ENCODE measurements around the gene EFL1.

The EFL1 gene

DNA sequence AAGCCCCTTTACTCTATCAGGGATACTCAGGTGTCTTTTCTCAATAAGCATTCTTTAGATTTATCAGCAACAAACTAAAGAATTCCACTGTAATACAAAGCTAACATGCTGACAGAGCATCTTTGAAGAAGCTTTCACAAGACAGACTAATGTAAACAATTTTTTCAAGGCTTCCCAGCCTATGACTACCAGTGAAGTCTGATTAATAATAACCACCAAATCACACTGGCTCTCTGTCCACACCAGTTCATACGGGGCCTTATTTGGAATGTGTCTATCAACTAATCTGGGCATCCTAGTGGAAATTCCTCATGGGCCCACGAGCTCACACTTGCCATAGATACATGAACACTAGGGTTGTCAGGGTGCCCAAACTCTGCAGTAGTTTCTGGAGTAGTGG is 84.5 kb downstream of the EFL1 start:
- TF ChIP-seq, protein P1, sequence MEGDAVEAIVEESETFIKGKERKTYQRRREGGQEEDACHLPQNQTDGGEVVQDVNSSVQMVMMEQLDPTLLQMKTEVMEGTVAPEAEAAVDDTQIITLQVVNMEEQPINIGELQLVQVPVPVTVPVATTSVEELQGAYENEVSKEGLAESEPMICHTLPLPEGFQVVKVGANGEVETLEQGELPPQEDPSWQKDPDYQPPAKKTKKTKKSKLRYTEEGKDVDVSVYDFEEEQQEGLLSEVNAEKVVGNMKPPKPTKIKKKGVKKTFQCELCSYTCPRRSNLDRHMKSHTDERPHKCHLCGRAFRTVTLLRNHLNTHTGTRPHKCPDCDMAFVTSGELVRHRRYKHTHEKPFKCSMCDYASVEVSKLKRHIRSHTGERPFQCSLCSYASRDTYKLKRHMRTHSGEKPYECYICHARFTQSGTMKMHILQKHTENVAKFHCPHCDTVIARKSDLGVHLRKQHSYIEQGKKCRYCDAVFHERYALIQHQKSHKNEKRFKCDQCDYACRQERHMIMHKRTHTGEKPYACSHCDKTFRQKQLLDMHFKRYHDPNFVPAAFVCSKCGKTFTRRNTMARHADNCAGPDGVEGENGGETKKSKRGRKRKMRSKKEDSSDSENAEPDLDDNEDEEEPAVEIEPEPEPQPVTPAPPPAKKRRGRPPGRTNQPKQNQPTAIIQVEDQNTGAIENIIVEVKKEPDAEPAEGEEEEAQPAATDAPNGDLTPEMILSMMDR (IDR thresholded peaks at IDR 0.05; ENCODE audit: low read depth, low read length, missing control alignments), result no peak
- no peak overlapping the region for H3K4me3 ChIP-seq (replicated peaks; ENCODE audit: low read depth, low read length)
- DNase-seq (ENCODE audit: extremely low read depth, low read depth), result no peak

DNA sequence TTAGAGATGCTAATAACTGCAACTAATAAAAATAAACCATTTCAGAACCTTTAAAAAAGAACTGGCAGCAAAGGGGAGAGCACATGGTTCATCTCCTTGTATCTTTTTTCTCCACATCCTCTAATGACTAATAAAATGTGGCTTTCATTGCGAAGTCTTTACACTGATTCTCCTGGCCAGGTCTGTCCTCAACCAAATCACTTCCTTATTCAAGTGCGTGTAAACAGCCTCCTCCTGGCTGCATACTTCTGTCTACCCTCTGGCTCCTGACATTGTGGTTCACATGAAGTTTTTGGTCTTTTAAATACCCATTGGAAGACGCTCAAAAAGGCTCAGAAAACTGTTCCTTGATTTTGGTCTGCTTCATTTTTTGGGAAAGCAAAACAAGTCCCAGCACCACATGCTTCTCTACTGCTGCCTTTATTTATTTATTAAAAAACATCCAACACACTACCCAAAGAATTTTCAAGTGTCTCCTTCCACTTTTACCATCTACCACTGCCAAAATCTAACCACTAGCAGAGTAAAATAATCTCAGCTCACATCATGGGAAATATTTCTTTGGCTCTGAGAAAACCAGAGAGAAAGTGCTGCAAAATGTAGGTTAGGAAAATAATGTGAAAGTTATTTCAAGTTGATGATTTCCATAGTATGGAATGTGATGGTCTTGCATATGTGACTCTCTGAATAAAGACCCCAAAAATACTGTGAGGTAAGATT is 85.1 kb downstream of the EFL1 start:
- peak; percentile 41 for DNase-seq (ENCODE audit: extremely low read depth, low read depth)
- no peak overlapping the region for H3K4me3 ChIP-seq (replicated peaks; ENCODE audit: low read depth, low read length)
- TF ChIP-seq, protein P1 (IDR thresholded peaks at IDR 0.05; ENCODE audit: low read depth, low read length, missing control alignments), result no peak

DNA sequence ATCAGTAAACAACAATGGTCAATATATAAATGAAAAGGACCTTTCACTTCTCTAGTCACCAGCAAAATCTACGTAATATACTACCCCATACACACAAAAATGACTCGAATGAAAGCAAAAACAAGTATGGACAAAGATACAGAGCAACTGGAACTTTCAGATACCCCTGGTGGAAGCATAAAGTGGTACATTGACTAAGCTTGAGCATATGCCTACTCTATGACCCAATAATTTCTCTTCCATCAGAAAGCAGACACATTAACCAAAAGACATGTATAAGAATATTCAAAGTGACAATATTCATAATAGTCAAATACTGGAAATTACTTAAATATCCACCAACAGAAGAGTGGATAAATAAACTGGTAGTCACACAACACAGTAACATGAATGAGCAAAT is 86.0 kb downstream of the EFL1 start:
- no peak overlapping the region for H3K4me3 ChIP-seq (replicated peaks; ENCODE audit: low read depth, low read length)
- TF ChIP-seq, protein P1 (IDR thresholded peaks at IDR 0.05; ENCODE audit: low read depth, low read length, missing control alignments), result no peak
- no peak for DNase-seq (ENCODE audit: extremely low read depth, low read depth)

DNA sequence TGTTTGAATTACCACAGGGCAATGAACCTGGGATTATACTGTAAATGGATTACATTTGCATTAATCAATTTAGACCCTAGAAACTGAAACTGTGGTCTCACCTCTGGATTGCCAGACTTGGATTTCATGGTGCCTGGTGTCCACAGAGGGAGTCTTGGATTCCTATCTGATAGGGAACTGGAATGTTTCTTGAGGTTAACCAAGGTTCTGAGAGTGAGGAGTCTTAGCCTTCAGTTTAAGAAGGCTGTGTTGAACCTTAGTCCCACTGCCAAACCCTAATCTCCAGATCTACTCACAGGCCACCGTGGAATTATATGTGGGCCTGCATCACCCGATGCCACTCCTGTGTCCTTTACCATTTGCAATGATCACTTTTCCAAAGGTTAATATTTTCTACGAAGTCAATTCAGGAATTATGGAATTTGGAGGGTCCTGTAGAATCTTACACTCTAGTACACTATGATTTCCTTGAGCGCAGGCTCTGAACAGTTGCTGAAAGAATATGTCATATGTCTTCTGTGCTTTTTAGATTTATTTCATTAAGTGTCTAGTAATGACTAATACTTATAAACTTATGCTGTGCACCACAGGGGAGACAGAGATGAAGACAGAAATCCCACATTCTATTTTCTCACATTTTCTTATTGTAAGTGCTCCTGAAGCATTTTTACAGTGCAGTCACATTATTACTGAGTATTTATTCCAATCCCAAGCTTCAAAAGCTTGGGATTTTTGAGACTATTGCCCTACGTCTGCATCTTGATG is 87.9 kb downstream of the EFL1 start:
- no peak for DNase-seq (ENCODE audit: extremely low read depth, low read depth)
- no peak overlapping the region for H3K4me3 ChIP-seq (replicated peaks; ENCODE audit: low read depth, low read length)
- TF ChIP-seq, protein P1 (IDR thresholded peaks at IDR 0.05; ENCODE audit: low read depth, low read length, missing control alignments), result no peak

DNA sequence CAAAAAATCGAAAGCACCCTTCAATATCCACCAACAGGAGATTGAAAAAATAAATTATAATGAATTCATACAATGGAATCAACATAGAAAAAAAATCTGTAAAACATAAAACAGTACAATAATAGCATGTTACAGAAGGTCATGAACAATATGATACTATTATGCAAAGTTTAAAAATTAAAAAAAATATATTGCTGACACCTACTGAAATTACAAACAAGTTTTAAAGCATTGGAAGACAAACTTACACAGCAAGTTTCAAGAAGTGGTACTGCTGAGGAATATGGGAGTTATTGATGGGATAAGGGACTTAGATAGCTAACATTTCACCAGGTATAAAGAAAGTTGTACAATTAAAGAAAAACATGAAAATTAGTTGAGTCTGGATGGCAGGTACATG is 89.4 kb downstream of the EFL1 start:
- TF ChIP-seq, protein P1 (IDR thresholded peaks at IDR 0.05; ENCODE audit: low read depth, low read length, missing control alignments), result no peak
- no peak overlapping the region for H3K4me3 ChIP-seq (replicated peaks; ENCODE audit: low read depth, low read length)
- no peak for DNase-seq (ENCODE audit: extremely low read depth, low read depth)

DNA sequence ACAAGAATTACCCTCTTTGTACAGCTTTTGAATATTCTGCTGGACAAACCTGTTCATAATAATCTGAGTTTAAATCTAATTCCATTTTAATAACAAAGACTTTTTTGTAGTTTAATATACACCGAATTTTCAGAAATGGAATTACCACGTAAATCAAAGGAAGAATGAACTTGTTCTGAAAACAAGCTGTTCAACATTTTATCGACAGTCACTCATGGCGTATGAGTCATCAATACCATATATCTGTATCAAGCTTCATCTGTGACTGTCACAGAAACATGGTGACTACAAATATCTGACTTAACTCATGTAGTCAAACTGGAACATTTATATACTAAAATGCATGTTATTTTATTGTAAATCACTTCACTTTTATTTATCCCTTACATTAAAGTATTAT is 90.0 kb downstream of the EFL1 start:
- no peak for DNase-seq (ENCODE audit: extremely low read depth, low read depth)
- H3K4me3 ChIP-seq (replicated peaks; ENCODE audit: low read depth, low read length), result no peak overlapping the region
- TF ChIP-seq, protein P1 (IDR thresholded peaks at IDR 0.05; ENCODE audit: low read depth, low read length, missing control alignments), result no peak
